Adrenal gland (tissue), 12 donors: Measurements from ENCODE around the gene OPN1MW3. TPM values are rescaled to one million over a fixed set of nuclear protein-coding genes. Genes with fewer than 3 reads are reported as not detected.

Source experiments
- DNase-seq, 7 donors: peaks; one replicate each; pipeline ENCODE4 v3.0.0-alpha.2; 2019 to 2020
- H3K27ac ChIP-seq, 5 donors: fragments of 200-600 bp; sonication (generic) in 4 of 5; 1 replicate in 3 of 5; 2 replicates in 2 of 5; pipeline versions ENCODE4 v1.5.1 to v1.8.0; 2016 to 2020; ENCODE audit warnings: mild to moderate bottlenecking in 1 of 5
- H3K27me3 ChIP-seq: fragments of 200-600 bp; 2 replicates; pipeline ENCODE4 v1.8.0; 2021
- H3K36me3 ChIP-seq, 2 donors: fragments of 200-600 bp; replicated peaks in 1 of 2; 1 replicate in 1 of 2; 2 replicates in 1 of 2; pipeline versions ENCODE4 v1.5.1 to v1.8.0; 2018 to 2022
- H3K4me1 ChIP-seq, 2 donors: fragments of 200-600 bp; replicated peaks in 1 of 2; 1 replicate in 1 of 2; 2 replicates in 1 of 2; pipeline versions ENCODE4 v1.5.1 to v1.8.0; 2018 to 2021
- H3K4me3 ChIP-seq, 4 donors: fragments of 200-600 bp; sonication (generic) in 3 of 4; one replicate each; pipeline ENCODE4 v1.5.1; 2016 to 2018
- H3K9me3 ChIP-seq, 3 donors: fragments of 200-600 bp; sonication (generic) in 1 of 3; replicated peaks in 1 of 3; 1 replicate in 2 of 3; 2 replicates in 1 of 3; pipeline versions ENCODE4 v1.5.1 to v1.8.0; 2016 to 2021
- CTCF ChIP-seq, 6 experiments: fragments of 450-650 bp in 4 of 6; fragments of 200-600 bp in 2 of 6; sonication (generic) in 1 of 6; IDR thresholded peaks; 1 replicate in 5 of 6; 2 replicates in 1 of 6; pipeline versions ENCODE4 v1.5.1 to v1.8.0; 2016 to 2021; ENCODE audit warnings: antibody characterized with exemption in 6 of 6, mild to moderate bottlenecking in 2 of 6, moderate library complexity in 1 of 6
- POLR2A ChIP-seq, 2 donors: fragments of 450-650 bp; IDR thresholded peaks; one replicate each; pipeline ENCODE4 v1.6.1; 2017; ENCODE audit warnings: antibody characterized with exemption in 2 of 2, mild to moderate bottlenecking in 2 of 2, moderate library complexity in 1 of 2
- WGBS, 4 donors: extraction: QIAGEN DNeasy Blood & Tissue Kit in 2 of 4; methylation state at CpG; one replicate each; pipeline versions ENCODE4 v1.1.5 to v1.1.7; 2013 to 2017; 5-methylcytosine and 5-hydroxymethylcytosine counted together
- intact Hi-C, 2 donors: fragments of 100-400 bp; cut with DNase I; formaldehyde crosslinking; loops; one replicate each; pipeline versions ENCODE4 v1.14.1 to v1.15.0; 2022 to 2023
- polyA plus RNA-seq, 3 donors: library from polyadenylated mRNA; stranded (reverse); fragments of 200-250 nt in 2 of 3; fragments of 350-450 nt in 1 of 3; fragmentation: Illumina TruSeq in 1 of 3; extraction: RNeasy Lipid Tissue Mini Kit (QIAGEN cat#74804) in 1 of 3; gene quantifications; one replicate each; pipeline ENCODE4 v1.2.3, GENCODE V29; 2013 to 2014
- total RNA-seq, 9 donors: library from RNA; depleted of rRNA in 4 of 9; stranded (reverse); fragments of >200 nt in 4 of 9; fragments of 120-200 nt in 1 of 9; fragmentation: NEBNext Ultra II Directional in 1 of 9; extraction: Animal tissue kit (Norgen Biotek cat#: 25700) in 1 of 9; gene quantifications; one replicate each; pipeline versions ENCODE4 v1.1.0 to v1.2.4, GENCODE V29; 2013 to 2023
- donor health status: healthy with polysubstance abuse.
- donor health status: Bipolar disorder and iron deficiency.
- donor health status: DM: yes; HTN: yes; CAD: no.
- donor health status: DM: no; HTN: no; CAD: no.
- donor health status: DM: no; HTN: no; CAD: no.
- donor health status: DM: yes; HTN: yes; CAD: no.

OPN1MW3 gene
- total and polyA plus RNA-seq, 12 donors, result not detected

- Histone ChIP-seq H3K27ac (no peak overlapping the region), H3K27me3 (no peaks in the 10 kb centered on the region), H3K9me3 (no peaks in the 10 kb centered on the region), H3K4me3 (no peak overlapping the region), H3K36me3 (no peaks in the 10 kb centered on the region), H3K4me1 (no peaks in the 10 kb centered on the region)
- intact Hi-C loops, result no loop called here
- TF ChIP-seq CTCF (IDR thresholded peaks at IDR 0.05), result no peak
- TF ChIP-seq POLR2A (IDR thresholded peaks at IDR 0.05), result no peak
- WGBS, 4 donors, result 74 to 93% (median 83%) methylated on average over 4 to 6 of the region's 6 CpGs
- DNase-seq, result no peak
Measured at GRCh38 chrX:154307202-154307601, 49.8 kb downstream of the OPN1MW3 start.

GRCh38 chrX:154308108-154308946 is 50.9 kb downstream of the OPN1MW3 start:
- 46 to 61% (median 55%) methylated on average over 7 to 9 of the region's 9 CpGs for WGBS, 4 donors
- DNase-seq, result peak in 6 of 7 donors; percentile 52 to 80 (median 64)
- Histone ChIP-seq H3K36me3 (no peaks in the 10 kb centered on the region), H3K4me3 (no peak overlapping the region), H3K27me3 (no peaks in the 10 kb centered on the region), H3K27ac (no peak overlapping the region), H3K9me3 (no peaks in the 10 kb centered on the region), H3K4me1 (no peaks in the 10 kb centered on the region)
- intact Hi-C loops, result no loop called here
- TF ChIP-seq CTCF (IDR thresholded peaks at IDR 0.05) (peak; percentile 53 to 71 (median 62)), POLR2A (IDR thresholded peaks at IDR 0.05) (no peak)

GRCh38 chrX:154309041-154309775 is 51.8 kb downstream of the OPN1MW3 start:
- Histone ChIP-seq H3K36me3 (no peaks in the 10 kb centered on the region), H3K4me3 (no peak overlapping the region), H3K27ac (no peak overlapping the region), H3K9me3 (no peaks in the 10 kb centered on the region), H3K27me3 (no peaks in the 10 kb centered on the region), H3K4me1 (no peaks in the 10 kb centered on the region)
- DNase-seq, result no peak
- whole genome bisulfite sequencing, 4 donors, result 75 to 83% (median 83%) methylated on average over 7 to 16 of the region's 16 CpGs
- intact Hi-C loops, result no loop called here
- TF ChIP-seq CTCF (IDR thresholded peaks at IDR 0.05) (no peak), POLR2A (IDR thresholded peaks at IDR 0.05) (no peak)
